ENCODE results near the gene RRP15. TPM values are rescaled to one million over a fixed set of nuclear protein-coding genes. Genes with fewer than 3 reads are reported as not detected.

RRP15 gene
- total and polyA plus RNA-seq, 2 of the 13 experiments (the other 11 are each of a cell fraction or from before 2014, with no cell fraction given) = 2.1 to 37.5 TPM

DNA sequence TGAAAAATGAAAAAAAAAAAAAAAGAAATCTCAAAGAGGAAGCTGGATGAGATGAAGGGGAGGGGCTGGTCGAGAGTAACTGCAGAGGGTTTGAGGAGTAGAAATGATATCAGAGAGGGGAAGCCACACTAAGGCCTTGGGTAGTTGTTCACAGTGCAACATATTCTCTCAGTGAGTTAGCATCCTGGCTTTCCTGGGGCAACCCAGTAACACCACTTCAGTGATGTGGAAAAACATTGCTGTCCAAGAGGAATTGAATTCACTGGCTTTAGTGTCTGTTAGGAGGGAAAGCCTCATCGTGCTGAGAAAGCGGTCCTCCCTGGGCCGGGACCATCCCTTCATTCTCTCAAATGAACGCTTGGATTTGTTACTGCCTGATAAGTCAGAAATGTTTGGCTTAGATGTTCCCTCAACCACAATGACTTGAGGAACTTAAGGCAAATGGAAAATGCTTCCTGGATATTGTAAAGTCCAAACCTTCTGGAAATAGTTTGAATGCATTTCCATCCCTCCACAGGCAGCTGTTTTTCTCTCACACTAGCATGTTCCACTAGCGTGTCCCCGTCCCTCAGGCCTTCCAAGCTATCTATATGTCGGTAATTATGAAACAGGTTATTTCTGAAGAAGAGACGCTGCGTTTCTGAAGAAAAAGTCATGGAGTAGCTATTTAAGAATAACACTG lies 72.3 kb downstream of the RRP15 start:
- ChIA-PET CTCF (ENCODE audit: low intra/inter-chr PET ratio, low total read pairs) (no interaction called here), POLR2A (no interaction called here)
- WGBS (ENCODE audit: low lambda C conversion rate) = 37% methylated on average over 10 of the region's 10 CpGs
- ATAC-seq (no peak), DNase-seq (ENCODE audit: low spot score) (no peak), FAIRE-seq (no peak)
- Histone ChIP-seq H3K4me1 (ENCODE audit: insufficient read depth, low read length) (no peaks in the 10 kb centered on the region), H3K27me3 (ENCODE audit: control insufficient read depth in 1 of 2, insufficient read depth in 2 of 2, low read length in 2 of 2) (no peaks in the 10 kb centered on the region), H3K79me2 (ENCODE audit: insufficient read depth, low read length) (no peaks in the 10 kb centered on the region), H3K9me3 (ENCODE audit: low read length) (no peaks in the 10 kb centered on the region), H4K20me1 (ENCODE audit: insufficient read depth, low read length) (no peaks in the 10 kb centered on the region), H3K9ac (ENCODE audit: insufficient read depth, low read depth, low read length) (no peak overlapping the region), H3K27ac (ENCODE audit: extremely low read length, insufficient read depth, low read length) (no peak overlapping the region), H3K36me3 (replicated peaks in 1 of 2; ENCODE audit: control insufficient read depth in 1 of 2, insufficient read depth in 2 of 2, low read length in 2 of 2) (no peaks in the 10 kb centered on the region), H3K4me3 (replicated peaks in 1 of 3; ENCODE audit: insufficient read depth in 1 of 3, low read depth in 2 of 3, low read length in 3 of 3) (no peak overlapping the region), H2AFZ (ENCODE audit: low read length) (no peak overlapping the region), H3K4me2 (ENCODE audit: low read depth, low read length) (no peak overlapping the region)
- TF ChIP-seq TEAD2 (CRISPR knock-in tag; IDR thresholded peaks at IDR 0.05) = no peak
- TF ChIP-seq FOXA1 (IDR thresholded peaks at IDR 0.05) = no peak
- no peak for TF ChIP-seq FOXA1 (CRISPR knock-in tag; IDR thresholded peaks at IDR 0.05)
- no peak for TF ChIP-seq AHR (CRISPR knock-in tag; IDR thresholded peaks at IDR 0.05)
- TF ChIP-seq TCF7L2 (IDR thresholded peaks at IDR 0.05; ENCODE audit: low read depth, low read length) = no peak
- TF ChIP-seq PPARG (CRISPR knock-in tag; conservative IDR thresholded peaks at IDR 0.05) = no peak
- TF ChIP-seq NCOA1 (CRISPR knock-in tag; IDR thresholded peaks at IDR 0.05) = no peak
- no peak for TF ChIP-seq ZNF460 (CRISPR knock-in tag; IDR thresholded peaks at IDR 0.05; ENCODE audit: borderline replicate concordance)
- TF ChIP-seq CREB3 (CRISPR knock-in tag; IDR thresholded peaks at IDR 0.05) = no peak
- TF ChIP-seq RXRA (CRISPR knock-in tag; IDR thresholded peaks at IDR 0.05) = no peak
- no peak for TF ChIP-seq SMAD1 (CRISPR knock-in tag; IDR thresholded peaks at IDR 0.05; ENCODE audit: borderline replicate concordance, low read depth)
- TF ChIP-seq ZNF468 (CRISPR knock-in tag; IDR thresholded peaks at IDR 0.05) = no peak
- TF ChIP-seq ZFP41 (CRISPR knock-in tag; IDR thresholded peaks at IDR 0.05; ENCODE audit: borderline replicate concordance) = no peak
- no peak for TF ChIP-seq SKIL (CRISPR knock-in tag; IDR thresholded peaks at IDR 0.05; ENCODE audit: borderline replicate concordance)
- TF ChIP-seq ZNF558 (CRISPR knock-in tag; IDR thresholded peaks at IDR 0.05; ENCODE audit: borderline replicate concordance) = no peak
- no TSS peak for BruUV-seq (replicated peaks)
- intact Hi-C loops (cut with micrococcal nuclease; ENCODE audit: unreplicated experiment) = no loop called here
- in situ Hi-C loops (cut with HindIII; ENCODE audit: extremely low pct_ligation_motif_present, low pct_unique_long_range_greater_than_20kb) = loop anchor here (25.0 kb wide), 1 partner anchor 955 kb away; no protein-coding TSS in a partner anchor

All from HepG2 (cell line).